OCI-LY1 (cell line): Measurements from ENCODE around the gene PTPRJ.

Source experiments
- H2AFZ ChIP-seq: fragments of 200-600 bp; sonication (generic), shearing (Covaris generic); 2 replicates; pipeline ENCODE4 v1.6.0; 2014; ENCODE audit warnings: antibody characterized with exemption, mild to moderate bottlenecking, low read length
- H3F3A ChIP-seq: fragments of 200-600 bp; sonication (generic), shearing (Covaris generic); 2 replicates; pipeline ENCODE4 v1.6.0; 2014; ENCODE audit warnings: mild to moderate bottlenecking, antibody characterized with exemption, low read length, moderate library complexity; ENCODE audit not compliant: insufficient read depth
- H3K27ac ChIP-seq: fragments of 200-600 bp; sonication (generic); 2 replicates; pipeline ENCODE4 v1.5.1; 2014; ENCODE audit warnings: low read length, mixed run types, mild to moderate bottlenecking, low read depth; ENCODE audit not compliant: poor library complexity, severe bottlenecking
- H3K27me3 ChIP-seq: fragments of 200-600 bp; sonication (generic); 2 replicates; pipeline ENCODE4 v1.6.0; 2014; ENCODE audit warnings: antibody characterized with exemption, mild to moderate bottlenecking, low read length, moderate library complexity; ENCODE audit not compliant: insufficient read depth
- H3K36me3 ChIP-seq: fragments of 200-600 bp; sonication (generic); 2 replicates; pipeline ENCODE4 v1.6.1; 2014; ENCODE audit warnings: mild to moderate bottlenecking, antibody characterized with exemption, low read length, moderate library complexity, mixed read lengths; ENCODE audit not compliant: insufficient read depth
- H3K4me1 ChIP-seq: fragments of 200-600 bp; sonication (generic); 2 replicates; pipeline ENCODE4 v1.5.1; 2014; ENCODE audit warnings: mild to moderate bottlenecking, low read length, moderate library complexity; ENCODE audit not compliant: insufficient read depth, severe bottlenecking
- H3K4me2 ChIP-seq: fragments of 200-600 bp; sonication (generic), shearing (Covaris generic); 2 replicates; pipeline ENCODE4 v1.6.1; 2014; ENCODE audit warnings: low read length
- H3K4me3 ChIP-seq: fragments of 200-600 bp; sonication (generic); 2 replicates; pipeline ENCODE4 v1.5.1; 2014; ENCODE audit warnings: low read length, low read depth, mild to moderate bottlenecking, mixed read lengths; ENCODE audit not compliant: poor library complexity, severe bottlenecking
- H3K79me2 ChIP-seq: fragments of 200-600 bp; shearing (Covaris generic); 2 replicates; pipeline ENCODE4 v1.6.1; 2016; ENCODE audit warnings: mixed run types, low read length, mixed read lengths; ENCODE audit not compliant: insufficient read depth
- H3K9ac ChIP-seq: fragments of 200-600 bp; sonication (generic), shearing (Covaris generic); 2 replicates; pipeline ENCODE4 v1.6.1; 2014; ENCODE audit warnings: mild to moderate bottlenecking, low read length, mixed read lengths
- H3K9me2 ChIP-seq: fragments of 200-600 bp; sonication (generic), shearing (Covaris generic); 2 replicates; pipeline ENCODE4 v1.6.1; 2014; ENCODE audit warnings: low read depth, mild to moderate bottlenecking, low read length, mixed read lengths
- H3K9me3 ChIP-seq: fragments of 200-600 bp; shearing (Covaris generic); 2 replicates; pipeline ENCODE4 v1.6.1; 2014; ENCODE audit warnings: low read length, mixed read lengths
- H4K20me1 ChIP-seq: fragments of 200-600 bp; sonication (generic), shearing (Covaris generic); 2 replicates; pipeline ENCODE4 v1.6.0; 2016; ENCODE audit warnings: mild to moderate bottlenecking, low read length; ENCODE audit not compliant: insufficient read depth
- CTCF ChIP-seq: fragments of 200-600 bp; sonication (generic), shearing (Covaris generic); IDR thresholded peaks from 2 replicates; pipeline ENCODE4 v1.5.1; 2017; ENCODE audit warnings: mild to moderate bottlenecking, antibody characterized with exemption, low read length, moderate library complexity, mixed read lengths
- EZH2 ChIP-seq: fragments of 200-600 bp; sonication (generic), shearing (Covaris generic); IDR thresholded peaks from 2 replicates; pipeline ENCODE4 v1.8.0; 2017; ENCODE audit warnings: borderline replicate concordance, mixed run types, mild to moderate bottlenecking, antibody characterized with exemption, low read length, moderate library complexity, mixed read lengths

The PTPRJ gene

GRCh38 chr11:48033918-48034341, 53.6 kb downstream of the PTPRJ start:
- no peak overlapping the region; the same call in 1 of the 2 replicates for H3K4me2 ChIP-seq
- peaks cover 97% of the 10 kb centered on the region for H3K4me1 ChIP-seq
- TF ChIP-seq CTCF (no peak), EZH2 (no peak)
- H2AFZ ChIP-seq = no peak overlapping the region
- H3K9ac ChIP-seq = no peak overlapping the region
- H3K4me3 ChIP-seq = no peak overlapping the region
- H3K79me2 ChIP-seq = peaks cover 74% of the 10 kb centered on the region
- H3K27ac ChIP-seq = peak overlapping the region; percentile 96
- H3K9me3 ChIP-seq = no peaks in the 10 kb centered on the region
- H3K27me3 ChIP-seq = no peaks in the 10 kb centered on the region
- no peaks in the 10 kb centered on the region for H4K20me1 ChIP-seq
- H3K36me3 ChIP-seq = peaks cover 48% of the 10 kb centered on the region; the same call in 1 of the 2 replicates
- H3K9me2 ChIP-seq = no peaks in the 10 kb centered on the region
- H3F3A ChIP-seq = no peaks in the 10 kb centered on the region

GRCh38 chr11:48034926-48035871, 54.8 kb downstream of the PTPRJ start:
- Histone ChIP-seq H2AFZ (no peak overlapping the region), H3K9ac (peak overlapping the region; percentile 22; the same call in 1 of the 2 replicates), H3K79me2 (peaks cover 69% of the 10 kb centered on the region), H3K27ac (peak overlapping the region; percentile 96), H3K36me3 (peaks cover 44% of the 10 kb centered on the region; the same call in 1 of the 2 replicates), H3K4me3 (no peak overlapping the region), H3K9me2 (no peaks in the 10 kb centered on the region), H3F3A (no peaks in the 10 kb centered on the region), H3K4me2 (peak overlapping the region; percentile 34; the same call in 1 of the 2 replicates), H3K9me3 (no peaks in the 10 kb centered on the region), H4K20me1 (no peaks in the 10 kb centered on the region), H3K27me3 (no peaks in the 10 kb centered on the region), H3K4me1 (peaks cover 97% of the 10 kb centered on the region)
- TF ChIP-seq EZH2 = no peak
- TF ChIP-seq CTCF = no peak

DNA sequence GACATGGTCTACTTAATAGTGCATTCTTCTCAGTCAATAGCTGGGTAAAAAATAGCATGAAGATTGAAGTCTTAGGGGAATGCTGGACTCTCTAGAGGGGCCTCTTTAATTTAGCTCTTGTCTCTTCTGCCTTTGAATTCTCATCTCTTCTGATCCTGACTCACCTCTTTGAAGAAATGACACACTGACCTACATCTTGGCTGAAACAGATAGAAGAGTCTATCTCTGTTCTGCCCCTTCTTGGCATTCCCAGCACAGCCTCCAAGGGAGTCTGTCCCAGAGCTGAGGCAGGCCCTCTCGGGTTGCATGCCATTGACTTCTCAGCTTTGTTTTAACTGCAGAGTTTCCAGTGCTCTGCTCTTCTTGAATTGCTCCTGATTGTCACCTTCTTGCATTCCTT, 55.7 kb downstream of the PTPRJ start:
- Histone ChIP-seq H3K9me3 (no peaks in the 10 kb centered on the region), H3K79me2 (peaks cover 66% of the 10 kb centered on the region), H3K9ac (no peak overlapping the region; the same call in 1 of the 2 replicates), H3K9me2 (no peaks in the 10 kb centered on the region), H3F3A (no peaks in the 10 kb centered on the region), H3K27ac (peak overlapping the region; percentile 96), H3K4me2 (no peak overlapping the region; the same call in 1 of the 2 replicates), H3K36me3 (peaks cover 47% of the 10 kb centered on the region; the same call in 1 of the 2 replicates), H4K20me1 (no peaks in the 10 kb centered on the region), H3K4me1 (peaks cover 97% of the 10 kb centered on the region), H3K4me3 (no peak overlapping the region), H2AFZ (no peak overlapping the region), H3K27me3 (no peaks in the 10 kb centered on the region)
- TF ChIP-seq CTCF (no peak), EZH2 (no peak)
